Measurements from ENCODE around the gene ACSF2. TPM values are rescaled to one million over a fixed set of nuclear protein-coding genes. Genes with fewer than 3 reads are reported as not detected.

The ACSF2 gene
- polyA plus RNA-seq, 1 of the 3 experiments (the other 2 are of a cell fraction): 46.6 TPM

GRCh38 chr17:50381920-50382319 lies 44.1 kb upstream of the ACSF2 start:
- Histone ChIP-seq H3K9ac (no peak overlapping the region), H3K4me2 (no peak overlapping the region), H3K4me3 (ENCODE audit: low read depth in 2 of 2, low read length in 1 of 2) (no peak overlapping the region), H3K4me1 (ENCODE audit: control insufficient read depth in 1 of 2, insufficient read depth in 2 of 2, low read depth in 1 of 2, low read length in 1 of 2) (no peaks in the 10 kb centered on the region), H3K9me2 (no peaks in the 10 kb centered on the region), H3K27ac (ENCODE audit: low read depth in 2 of 2, low read length in 1 of 2) (no peak overlapping the region), H2AFZ (ENCODE audit: low read depth) (no peak overlapping the region), H3F3A (replicated peaks; ENCODE audit: insufficient read depth) (peaks cover 39% of the 10 kb centered on the region), H3K79me2 (ENCODE audit: insufficient read depth) (no peaks in the 10 kb centered on the region; the same call in none of the 2 replicates), H3K27me3 (ENCODE audit: insufficient read depth) (no peaks in the 10 kb centered on the region), H4K20me1 (ENCODE audit: insufficient read depth) (peaks cover 3% of the 10 kb centered on the region; the same call in 1 of the 2 replicates), H3K9me3 (no peaks in the 10 kb centered on the region), H3K36me3 (replicated peaks in 1 of 2; ENCODE audit: control insufficient read depth in 1 of 2, insufficient read depth in 2 of 2, low read length in 1 of 2) (peaks cover 57 to 83% of the 10 kb centered on the region in 2 experiments)
- POLR2A ChIA-PET: interaction anchor here (1.0 to 2.7 kb wide), 2 partner anchors 12 to 16 kb away, joined by 3 to 12 read pairs; partner anchors contain the start of gene LRRC59
- no peak for TF ChIP-seq TCF12 (IDR thresholded peaks at IDR 0.05)
- TF ChIP-seq USF2 (IDR thresholded peaks at IDR 0.05; ENCODE audit: borderline replicate concordance, low read depth, low read length): no peak
- TF ChIP-seq FOXJ3 (CRISPR knock-in tag; IDR thresholded peaks at IDR 0.05): no peak
- TF ChIP-seq, protein P1, sequence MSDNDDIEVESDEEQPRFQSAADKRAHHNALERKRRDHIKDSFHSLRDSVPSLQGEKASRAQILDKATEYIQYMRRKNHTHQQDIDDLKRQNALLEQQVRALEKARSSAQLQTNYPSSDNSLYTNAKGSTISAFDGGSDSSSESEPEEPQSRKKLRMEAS (IDR thresholded peaks at IDR 0.05; ENCODE audit: low read depth): no peak
- TF ChIP-seq CTCF (IDR thresholded peaks at IDR 0.05): no peak
- no peak for TF ChIP-seq SIN3A (IDR thresholded peaks at IDR 0.05; ENCODE audit: borderline replicate concordance, low read depth, low read length)
- TF ChIP-seq PBX3 (IDR thresholded peaks at IDR 0.05): no peak
- TF ChIP-seq RCOR1 (IDR thresholded peaks at IDR 0.05; ENCODE audit: low read length): no peak
- no peak for TF ChIP-seq RXRA (IDR thresholded peaks at IDR 0.05; ENCODE audit: borderline replicate concordance, low read depth)
- no peak for TF ChIP-seq SMC3 (IDR thresholded peaks at IDR 0.05; ENCODE audit: low read depth, low read length)
- TF ChIP-seq IRF3 (IDR thresholded peaks at IDR 0.05; ENCODE audit: low read depth, low read length): no peak
- CTCF ChIA-PET: interaction anchor here (0.8 to 3.0 kb wide), 9 partner anchors 10 to 107 kb away, joined by 3 to 27 read pairs (median 5); partner anchors contain the start of gene LRRC59
- DNase-seq: no peak
- 35% methylated on average over 3 of the region's 3 CpGs for WGBS (ENCODE audit: low lambda C conversion rate)

Data from SK-N-SH (cell line).